Measurements from ENCODE around the gene KISS1.

The KISS1 gene

GRCh38 chr1:204203206-204203767, 7.0 kb upstream of the KISS1 start:
- no peaks in the 10 kb centered on the region for H3K36me3 ChIP-seq (ENCODE audit: control insufficient read depth, insufficient read depth, low read length)
- peaks cover 23% of the 10 kb centered on the region for H3K4me1 ChIP-seq (ENCODE audit: control insufficient read depth, insufficient read depth, low read length, poor library complexity, severe bottlenecking)
- no peak overlapping the region for H3K27ac ChIP-seq (ENCODE audit: low read depth, low read length, severe bottlenecking)
- WGBS, 2 experiments (ENCODE audit: insufficient coverage in 2 of 2): 76 to 91% methylated on average over 5 of the region's 5 CpGs
- no peak overlapping the region for H3K4me3 ChIP-seq (ENCODE audit: extremely low read depth, insufficient read depth, low read length, poor library complexity, severe bottlenecking)
- no peaks in the 10 kb centered on the region for H3K9me3 ChIP-seq (ENCODE audit: control insufficient read depth, low read length)

- Histone ChIP-seq H3K27ac (ENCODE audit: low read depth, low read length, severe bottlenecking) (no peak overlapping the region), H3K36me3 (ENCODE audit: control insufficient read depth, insufficient read depth, low read length) (no peaks in the 10 kb centered on the region), H3K4me3 (ENCODE audit: extremely low read depth, insufficient read depth, low read length, poor library complexity, severe bottlenecking) (no peak overlapping the region), H3K4me1 (ENCODE audit: control insufficient read depth, insufficient read depth, low read length, poor library complexity, severe bottlenecking) (peaks cover 31% of the 10 kb centered on the region), H3K9me3 (ENCODE audit: control insufficient read depth, low read length) (no peaks in the 10 kb centered on the region)
- WGBS, 2 experiments (ENCODE audit: insufficient coverage in 2 of 2): 94 to 100% methylated on average over 4 of the region's 4 CpGs
Observed at GRCh38 chr1:204202481-204202880, 6.2 kb upstream of the KISS1 start.

GRCh38 chr1:204201348-204202040, 5.2 kb upstream of the KISS1 start:
- no peaks in the 10 kb centered on the region for H3K36me3 ChIP-seq (ENCODE audit: control insufficient read depth, insufficient read depth, low read length)
- H3K4me1 ChIP-seq (ENCODE audit: control insufficient read depth, insufficient read depth, low read length, poor library complexity, severe bottlenecking): peaks cover 40% of the 10 kb centered on the region
- WGBS, 2 experiments (ENCODE audit: insufficient coverage in 2 of 2): 89 to 90% methylated on average over 12 of the region's 12 CpGs
- H3K27ac ChIP-seq (ENCODE audit: low read depth, low read length, severe bottlenecking): no peak overlapping the region
- no peak overlapping the region for H3K4me3 ChIP-seq (ENCODE audit: extremely low read depth, insufficient read depth, low read length, poor library complexity, severe bottlenecking)
- H3K9me3 ChIP-seq (ENCODE audit: control insufficient read depth, low read length): no peaks in the 10 kb centered on the region

- 96 to 97% methylated on average over 6 to 8 of the region's 9 CpGs for WGBS, 2 experiments (ENCODE audit: insufficient coverage in 2 of 2)
- no peaks in the 10 kb centered on the region for H3K9me3 ChIP-seq (ENCODE audit: control insufficient read depth, low read length)
- no peaks in the 10 kb centered on the region for H3K36me3 ChIP-seq (ENCODE audit: control insufficient read depth, insufficient read depth, low read length)
- H3K4me1 ChIP-seq (ENCODE audit: control insufficient read depth, insufficient read depth, low read length, poor library complexity, severe bottlenecking): peaks cover 50% of the 10 kb centered on the region
- H3K27ac ChIP-seq (ENCODE audit: low read depth, low read length, severe bottlenecking): no peak overlapping the region
- no peak overlapping the region for H3K4me3 ChIP-seq (ENCODE audit: extremely low read depth, insufficient read depth, low read length, poor library complexity, severe bottlenecking)
Observed at GRCh38 chr1:204199579-204199978, 3.3 kb upstream of the KISS1 start.

GRCh38 chr1:204198348-204199340, 2.4 kb upstream of the KISS1 start:
- no peaks in the 10 kb centered on the region for H3K36me3 ChIP-seq (ENCODE audit: control insufficient read depth, insufficient read depth, low read length)
- peak overlapping the region; percentile 41 for H3K27ac ChIP-seq (ENCODE audit: low read depth, low read length, severe bottlenecking)
- 86 to 87% methylated on average over 8 to 10 of the region's 18 CpGs for WGBS, 2 experiments (ENCODE audit: insufficient coverage in 2 of 2)
- no peaks in the 10 kb centered on the region for H3K9me3 ChIP-seq (ENCODE audit: control insufficient read depth, low read length)
- peaks cover 50% of the 10 kb centered on the region for H3K4me1 ChIP-seq (ENCODE audit: control insufficient read depth, insufficient read depth, low read length, poor library complexity, severe bottlenecking)
- H3K4me3 ChIP-seq (ENCODE audit: extremely low read depth, insufficient read depth, low read length, poor library complexity, severe bottlenecking): no peak overlapping the region

GRCh38 chr1:204197068-204197467, 777 bp upstream of the KISS1 start:
- H3K4me1 ChIP-seq (ENCODE audit: control insufficient read depth, insufficient read depth, low read length, poor library complexity, severe bottlenecking): peaks cover 50% of the 10 kb centered on the region
- H3K36me3 ChIP-seq (ENCODE audit: control insufficient read depth, insufficient read depth, low read length): no peaks in the 10 kb centered on the region
- no peaks in the 10 kb centered on the region for H3K9me3 ChIP-seq (ENCODE audit: control insufficient read depth, low read length)
- no peak overlapping the region for H3K27ac ChIP-seq (ENCODE audit: low read depth, low read length, severe bottlenecking)
- no peak overlapping the region for H3K4me3 ChIP-seq (ENCODE audit: extremely low read depth, insufficient read depth, low read length, poor library complexity, severe bottlenecking)
- 80 to 94% methylated on average over 3 to 4 of the region's 5 CpGs for WGBS, 2 experiments (ENCODE audit: insufficient coverage in 2 of 2)

GRCh38 chr1:204194771-204195170, 1.5 kb downstream of the KISS1 start:
- WGBS, 2 experiments (ENCODE audit: insufficient coverage in 2 of 2): 79 to 82% methylated on average over 2 of the region's 7 CpGs

GRCh38 chr1:204194080-204194479, 2.2 kb downstream of the KISS1 start:
- H3K4me1 ChIP-seq (ENCODE audit: control insufficient read depth, insufficient read depth, low read length, poor library complexity, severe bottlenecking): peaks cover 35% of the 10 kb centered on the region
- no peak overlapping the region for H3K27ac ChIP-seq (ENCODE audit: low read depth, low read length, severe bottlenecking)
- no peaks in the 10 kb centered on the region for H3K9me3 ChIP-seq (ENCODE audit: control insufficient read depth, low read length)
- 86% methylated on average over 1 of the region's 2 CpGs; no CpG with 5 or more reads in 1 of the 2 experiments for WGBS, 2 experiments (ENCODE audit: insufficient coverage in 2 of 2)
- no peaks in the 10 kb centered on the region for H3K36me3 ChIP-seq (ENCODE audit: control insufficient read depth, insufficient read depth, low read length)
- H3K4me3 ChIP-seq (ENCODE audit: extremely low read depth, insufficient read depth, low read length, poor library complexity, severe bottlenecking): no peak overlapping the region

More at GRCh38 chr1:204194771-204195170, 1.5 kb downstream of the KISS1 start:
- Histone ChIP-seq H3K9me3 (ENCODE audit: control insufficient read depth, low read length) (no peaks in the 10 kb centered on the region), H3K4me3 (ENCODE audit: extremely low read depth, insufficient read depth, low read length, poor library complexity, severe bottlenecking) (no peak overlapping the region), H3K4me1 (ENCODE audit: control insufficient read depth, insufficient read depth, low read length, poor library complexity, severe bottlenecking) (peaks cover 42% of the 10 kb centered on the region), H3K36me3 (ENCODE audit: control insufficient read depth, insufficient read depth, low read length) (no peaks in the 10 kb centered on the region), H3K27ac (ENCODE audit: low read depth, low read length, severe bottlenecking) (no peak overlapping the region)

- WGBS, 2 experiments (ENCODE audit: insufficient coverage in 2 of 2): 84 to 96% methylated on average over 2 to 3 of the region's 3 CpGs
Observed at GRCh38 chr1:204192589-204193352, 3.5 kb downstream of the KISS1 start.

GRCh38 chr1:204192046-204192445, 4.2 kb downstream of the KISS1 start:
- H3K36me3 ChIP-seq (ENCODE audit: control insufficient read depth, insufficient read depth, low read length): no peaks in the 10 kb centered on the region
- peaks cover 16% of the 10 kb centered on the region for H3K4me1 ChIP-seq (ENCODE audit: control insufficient read depth, insufficient read depth, low read length, poor library complexity, severe bottlenecking)
- H3K27ac ChIP-seq (ENCODE audit: low read depth, low read length, severe bottlenecking): no peak overlapping the region
- no peak overlapping the region for H3K4me3 ChIP-seq (ENCODE audit: extremely low read depth, insufficient read depth, low read length, poor library complexity, severe bottlenecking)
- WGBS, 2 experiments (ENCODE audit: insufficient coverage in 2 of 2): 95 to 100% methylated on average over 2 of the region's 2 CpGs
- H3K9me3 ChIP-seq (ENCODE audit: control insufficient read depth, low read length): no peaks in the 10 kb centered on the region

More at GRCh38 chr1:204192589-204193352, 3.5 kb downstream of the KISS1 start:
- peaks cover 22% of the 10 kb centered on the region for H3K4me1 ChIP-seq (ENCODE audit: control insufficient read depth, insufficient read depth, low read length, poor library complexity, severe bottlenecking)
- no peaks in the 10 kb centered on the region for H3K36me3 ChIP-seq (ENCODE audit: control insufficient read depth, insufficient read depth, low read length)
- no peaks in the 10 kb centered on the region for H3K9me3 ChIP-seq (ENCODE audit: control insufficient read depth, low read length)
- H3K4me3 ChIP-seq (ENCODE audit: extremely low read depth, insufficient read depth, low read length, poor library complexity, severe bottlenecking): no peak overlapping the region
- no peak overlapping the region for H3K27ac ChIP-seq (ENCODE audit: low read depth, low read length, severe bottlenecking)

Measured in mesodermal cell (in vitro differentiated cells).